GM18951 (cell line): ENCODE data around the gene YJU2.
"Not testable (repeated sequence)": the region's sequence is repeated elsewhere in the genome, so short reads cannot be mapped to it uniquely, and the experiment has no call there.

ENCODE experiments used
- POLR2A ChIP-seq: IDR thresholded peaks from 4 replicates; pipeline ENCODE4 v1.6.1; 2011; ENCODE audit warnings: mild to moderate bottlenecking; ENCODE audit not compliant: insufficient read length, insufficient read depth; ENCODE audit errors: extremely low read depth
- in situ Hi-C: fragments of 300-500 bp; cut with MboI; formaldehyde crosslinking; loops from one replicate; pipeline ENCODE4 v1.12.0; 2022; ENCODE audit warnings: low sequenced_read_pairs, mixed read lengths, inconsistent platforms; ENCODE audit not compliant: unreplicated experiment

YJU2 gene

GRCh38 chr19:4284974-4285373 lies 38.1 kb downstream of the YJU2 start:
- no peak for TF ChIP-seq POLR2A
- in situ Hi-C loops: no loop called here

GRCh38 chr19:4286141-4286540 lies 39.3 kb downstream of the YJU2 start:
- in situ Hi-C loops: not testable (repeated sequence)

DNA sequence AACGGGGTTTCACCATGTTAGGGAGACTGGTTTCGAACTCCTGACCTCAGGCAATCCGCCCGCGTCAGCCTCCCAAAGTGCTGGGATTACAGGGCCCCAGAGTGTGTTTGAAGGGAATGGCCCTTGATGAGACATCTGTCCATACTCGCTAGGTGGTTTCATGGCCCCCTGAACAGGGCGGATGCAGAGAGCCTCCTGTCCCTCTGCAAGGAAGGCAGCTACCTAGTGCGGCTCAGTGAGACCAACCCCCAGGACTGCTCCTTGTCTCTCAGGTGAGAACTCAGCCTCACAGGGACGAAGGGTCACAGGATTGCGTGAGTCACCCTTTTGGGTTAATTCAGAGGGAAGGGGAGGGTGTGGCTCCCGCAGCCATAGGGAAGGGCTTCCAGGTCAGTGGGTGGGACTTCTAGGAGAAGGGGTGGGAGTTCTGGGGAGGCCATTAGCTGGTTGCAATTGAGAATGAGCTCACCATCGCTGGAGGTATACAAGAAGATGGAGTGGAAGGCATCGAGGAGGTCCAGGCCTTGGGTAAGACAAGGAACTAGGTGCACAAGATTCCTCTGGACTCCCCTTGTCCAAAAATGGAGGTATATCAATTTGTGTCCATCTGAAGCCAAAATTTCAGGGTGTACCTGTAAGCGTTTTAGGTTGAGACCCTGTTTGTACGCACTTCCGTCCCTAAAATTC lies 41.4 kb downstream of the YJU2 start:
- no peak for TF ChIP-seq POLR2A
- in situ Hi-C loops: no loop called here

GRCh38 chr19:4291184-4291732 lies 44.4 kb downstream of the YJU2 start:
- in situ Hi-C loops: no loop called here
- TF ChIP-seq POLR2A: no peak

- no peak for TF ChIP-seq POLR2A
- in situ Hi-C loops: no loop called here
Observed at GRCh38 chr19:4292515-4292914, 45.6 kb downstream of the YJU2 start.

GRCh38 chr19:4294389-4294788 lies 47.5 kb downstream of the YJU2 start:
- TF ChIP-seq POLR2A: no peak
- in situ Hi-C loops: no loop called here

GRCh38 chr19:4295972-4296771 lies 49.3 kb downstream of the YJU2 start:
- in situ Hi-C loops: no loop called here
- TF ChIP-seq POLR2A: no peak

- in situ Hi-C loops: no loop called here
- no peak for TF ChIP-seq POLR2A
Observed at GRCh38 chr19:4297901-4298809, 51.3 kb downstream of the YJU2 start.

GRCh38 chr19:4298810-4299550 lies 52.1 kb downstream of the YJU2 start:
- in situ Hi-C loops: no loop called here
- no peak for TF ChIP-seq POLR2A

DNA sequence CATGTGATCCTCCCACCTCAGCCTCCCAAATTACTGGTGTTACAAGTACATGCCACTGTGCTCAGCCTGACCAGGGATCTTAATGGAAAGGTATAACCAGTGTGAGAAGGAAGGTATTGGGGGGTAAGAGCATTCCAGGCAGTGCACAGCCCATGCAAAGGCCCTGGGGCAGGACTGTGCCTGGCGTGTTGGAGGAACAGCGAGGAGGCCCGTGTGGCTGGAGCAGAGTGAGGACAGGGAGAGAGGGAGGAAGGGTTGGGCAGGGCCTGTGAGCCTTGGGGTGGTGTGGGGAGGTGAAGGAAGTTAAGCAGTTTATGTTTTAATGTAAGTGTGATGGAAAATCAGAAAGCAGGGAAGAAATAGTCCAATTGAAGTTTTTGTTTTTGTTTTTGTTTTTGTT lies 53.7 kb downstream of the YJU2 start:
- no peak for TF ChIP-seq POLR2A
- in situ Hi-C loops: no loop called here

- TF ChIP-seq POLR2A: no peak
Observed at GRCh38 chr19:4301590-4302242, 54.8 kb downstream of the YJU2 start.

DNA sequence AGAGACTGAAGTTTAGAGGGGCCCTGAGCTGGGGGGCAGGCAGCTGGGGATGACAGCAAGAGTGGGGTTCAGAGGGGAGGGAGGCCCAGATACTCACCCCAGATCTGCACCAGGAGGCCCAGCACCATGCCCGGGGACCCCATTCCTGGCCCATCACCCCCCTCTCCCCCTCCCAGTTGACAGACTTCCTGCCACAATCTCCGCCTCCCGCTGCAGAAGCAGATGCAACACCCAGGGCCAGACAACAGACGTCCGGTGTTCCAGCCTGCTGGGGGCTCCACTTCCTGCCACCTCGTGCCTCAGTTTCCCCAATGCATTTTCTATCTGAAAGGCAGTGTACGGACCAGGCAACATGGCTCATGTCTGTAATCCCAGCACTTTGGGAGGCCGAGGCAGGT lies 55.4 kb downstream of the YJU2 start, which contains the start of gene TMIGD2:
Gene TMIGD2 (minus strand): TSS at position 147 of the 398 bp plus-strand sequence. CDS start 4 bp downstream, at position 143.
- no peak for TF ChIP-seq POLR2A
- in situ Hi-C loops: no loop called here

More at GRCh38 chr19:4301590-4302242, 54.8 kb downstream of the YJU2 start:
- in situ Hi-C loops: no loop called here
